HG02840 (cell line): Measurements from ENCODE around the gene USP36.
"Not testable (repeated sequence)": the region's sequence is repeated elsewhere in the genome, so short reads cannot be mapped to it uniquely, and the experiment has no call there.

Experiments used
- ATAC-seq: cut with Tn5 transposase; IDR thresholded peaks from one replicate; pipeline ENCODE4 v1.9.1; 2021; ENCODE audit warnings: mild to moderate bottlenecking, moderate library complexity, moderate number of reproducible peaks; ENCODE audit not compliant: unreplicated experiment, low FRiP score

Gene USP36

DNA sequence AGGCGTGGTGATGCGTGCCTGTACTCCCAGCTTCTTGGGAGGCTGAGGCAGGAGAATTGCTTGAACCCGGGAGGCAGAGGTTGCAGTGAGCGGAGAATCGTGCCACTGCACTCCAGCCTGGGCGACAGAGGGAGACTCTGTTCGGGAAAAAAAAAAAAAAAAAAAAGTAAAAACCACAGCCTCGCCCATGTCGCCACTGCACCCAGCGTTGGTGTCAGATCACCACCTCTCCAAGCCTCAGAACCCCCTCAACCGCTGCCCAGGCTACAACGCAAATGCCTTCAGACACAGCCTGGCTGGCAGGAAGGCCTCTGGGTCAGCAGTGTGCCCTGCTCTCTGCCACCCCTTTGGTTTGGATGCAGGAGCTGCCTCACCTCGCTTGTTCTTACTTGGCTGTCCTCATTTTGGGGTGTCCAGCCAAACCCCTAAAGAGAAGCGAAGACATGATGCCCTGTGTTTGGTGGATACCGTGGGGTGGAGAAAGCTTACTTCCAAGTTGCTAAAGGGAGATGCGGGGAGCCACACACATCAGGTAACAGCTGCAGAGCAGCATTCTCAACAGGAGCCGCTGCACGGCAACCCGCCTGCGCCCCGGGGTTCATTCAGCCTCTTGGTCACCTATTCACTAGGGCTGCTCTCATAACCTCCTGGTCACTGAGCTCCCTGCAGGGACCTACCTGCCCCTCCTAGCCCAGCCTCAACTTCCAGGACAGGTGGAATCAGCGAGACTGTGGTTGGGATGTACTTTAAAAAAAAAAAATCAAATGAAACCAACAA is 45.6 kb downstream of the USP36 start:
- ATAC-seq = no peak

DNA sequence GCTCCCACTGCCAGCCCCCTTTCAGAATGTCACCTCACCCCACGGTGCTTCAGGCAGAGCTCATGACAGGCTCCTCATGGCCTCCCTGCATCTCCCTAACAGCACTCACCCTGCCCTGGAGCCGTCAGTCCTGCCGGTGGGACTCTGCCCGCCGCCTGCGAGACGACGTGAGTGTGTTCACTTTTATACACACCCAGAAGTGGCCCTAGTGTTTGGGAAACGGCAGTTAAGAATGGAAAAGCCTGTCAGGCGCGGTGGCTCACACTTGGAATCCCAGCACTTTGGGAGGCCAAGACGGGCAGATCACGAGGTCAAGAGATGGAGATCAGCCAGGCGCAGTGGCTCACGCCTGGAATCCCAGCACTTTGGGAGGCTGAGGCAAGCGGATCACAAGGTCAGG is 46.2 kb downstream of the USP36 start:
- no peak for ATAC-seq

DNA sequence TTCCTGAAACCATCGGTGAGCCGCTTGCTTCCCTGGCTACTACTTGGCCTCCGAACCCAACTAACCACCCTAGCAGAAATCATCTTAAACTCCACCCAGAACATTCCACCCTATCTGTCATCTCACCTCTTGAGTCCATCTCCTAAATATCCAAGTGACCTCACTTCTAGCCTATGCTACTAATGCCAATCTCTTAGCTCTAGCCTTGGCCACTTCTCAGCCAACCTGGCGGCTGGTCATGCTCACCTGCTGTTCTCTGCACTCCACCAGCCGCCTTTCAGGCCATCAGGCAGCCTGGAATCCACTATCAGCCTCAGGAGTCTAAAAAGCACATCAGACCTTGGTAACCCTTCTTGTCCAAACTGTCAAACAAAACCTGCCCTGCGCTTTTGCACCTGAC is 46.6 kb downstream of the USP36 start:
- no peak for ATAC-seq

GRCh38 chr17:78793415-78793814 is 47.2 kb downstream of the USP36 start:
- ATAC-seq = no peak

DNA sequence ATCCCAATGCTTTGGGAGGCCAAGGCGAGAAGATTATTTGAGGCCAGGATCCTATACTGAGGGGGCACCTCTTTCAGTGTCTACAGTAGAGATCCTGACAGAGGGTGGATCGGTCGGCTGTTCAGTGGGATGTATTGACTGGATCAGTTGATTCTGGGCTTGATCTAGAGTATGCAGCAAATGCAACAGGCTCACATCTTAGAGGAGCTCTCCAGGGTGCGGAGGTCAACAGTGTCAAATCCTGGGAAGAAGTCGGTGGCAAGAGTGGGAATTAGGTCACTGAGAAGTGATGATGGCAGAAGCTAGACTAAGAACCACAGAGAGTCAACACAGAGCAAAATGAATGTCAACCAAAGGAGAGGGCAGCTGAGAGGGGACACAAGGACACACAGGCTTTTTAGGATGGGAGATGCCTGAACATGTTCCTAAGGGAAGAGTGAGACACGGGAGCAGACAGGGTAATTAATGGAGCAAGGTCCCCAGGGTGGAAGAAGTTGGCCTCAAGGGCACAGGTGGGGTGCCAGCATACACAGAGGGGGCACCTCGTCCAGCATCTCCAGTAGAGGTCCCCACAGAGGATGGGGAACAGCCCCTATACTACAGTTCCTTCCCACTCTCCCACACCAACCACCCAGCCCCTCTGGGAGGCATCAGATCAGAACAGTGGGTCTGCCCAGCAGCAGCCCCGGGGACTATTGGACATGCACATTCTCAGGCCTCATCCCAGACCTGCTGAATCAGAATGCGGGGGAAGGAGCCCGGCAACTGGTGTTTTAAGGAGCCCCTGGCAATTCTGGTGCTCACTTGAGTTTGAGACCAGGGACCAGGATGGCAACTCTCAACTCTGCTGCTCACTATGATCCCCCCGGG is 48.5 kb downstream of the USP36 start:
- no peak for ATAC-seq

- no peak for ATAC-seq
Measured at GRCh38 chr17:78790552-78790951, 50.1 kb downstream of the USP36 start.

DNA sequence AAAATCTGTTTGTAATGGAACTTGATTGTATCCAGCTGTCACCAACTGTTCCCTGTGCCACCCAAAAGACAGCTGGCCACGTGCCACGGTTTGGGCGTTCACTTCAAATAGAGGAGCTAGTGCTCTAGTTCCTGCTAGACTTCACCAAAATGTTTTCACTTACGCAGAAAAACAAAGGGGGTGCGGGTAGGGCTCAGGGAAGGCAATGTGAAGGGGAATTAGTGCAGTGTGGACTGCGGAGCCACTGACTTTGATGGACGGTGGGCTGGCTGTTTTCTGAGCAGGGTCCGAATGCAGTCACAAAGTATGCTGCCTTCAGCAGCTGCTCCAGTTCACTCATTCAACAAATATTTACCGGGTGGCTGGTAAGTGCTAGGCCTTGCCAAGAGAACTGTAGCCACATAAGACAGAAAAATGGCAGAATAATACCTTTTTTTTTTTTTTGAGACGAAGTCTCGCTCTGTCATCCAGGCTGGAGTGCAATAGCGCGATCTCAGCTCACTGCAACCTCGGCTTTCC is 50.9 kb downstream of the USP36 start:
- ATAC-seq = no peak

GRCh38 chr17:78789149-78789662 is 51.4 kb downstream of the USP36 start:
- no peak for ATAC-seq

- no peak for ATAC-seq
Measured at GRCh38 chr17:78788451-78788850, 52.2 kb downstream of the USP36 start.

DNA sequence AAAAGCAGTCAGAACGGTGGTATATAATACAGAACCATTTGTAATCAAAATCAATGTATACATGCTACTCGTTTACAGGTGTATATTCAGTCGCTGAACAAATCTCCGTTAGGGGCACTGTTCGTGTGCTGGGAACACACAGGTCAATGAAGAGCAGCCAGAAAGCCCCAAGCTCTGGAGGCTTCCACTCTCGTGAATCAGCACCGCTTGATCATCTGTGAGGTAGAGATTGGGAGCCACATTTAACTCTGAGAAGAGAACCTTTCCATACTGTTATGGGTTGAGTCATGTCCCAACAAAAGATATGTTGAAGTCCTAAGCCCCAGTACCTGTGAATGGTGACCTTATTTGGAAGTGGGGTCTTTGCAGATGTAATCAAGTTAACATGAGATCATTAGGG is 53.2 kb downstream of the USP36 start:
- ATAC-seq = no peak

- ATAC-seq = no peak
Measured at GRCh38 chr17:78785663-78786057, 55.0 kb downstream of the USP36 start.

DNA sequence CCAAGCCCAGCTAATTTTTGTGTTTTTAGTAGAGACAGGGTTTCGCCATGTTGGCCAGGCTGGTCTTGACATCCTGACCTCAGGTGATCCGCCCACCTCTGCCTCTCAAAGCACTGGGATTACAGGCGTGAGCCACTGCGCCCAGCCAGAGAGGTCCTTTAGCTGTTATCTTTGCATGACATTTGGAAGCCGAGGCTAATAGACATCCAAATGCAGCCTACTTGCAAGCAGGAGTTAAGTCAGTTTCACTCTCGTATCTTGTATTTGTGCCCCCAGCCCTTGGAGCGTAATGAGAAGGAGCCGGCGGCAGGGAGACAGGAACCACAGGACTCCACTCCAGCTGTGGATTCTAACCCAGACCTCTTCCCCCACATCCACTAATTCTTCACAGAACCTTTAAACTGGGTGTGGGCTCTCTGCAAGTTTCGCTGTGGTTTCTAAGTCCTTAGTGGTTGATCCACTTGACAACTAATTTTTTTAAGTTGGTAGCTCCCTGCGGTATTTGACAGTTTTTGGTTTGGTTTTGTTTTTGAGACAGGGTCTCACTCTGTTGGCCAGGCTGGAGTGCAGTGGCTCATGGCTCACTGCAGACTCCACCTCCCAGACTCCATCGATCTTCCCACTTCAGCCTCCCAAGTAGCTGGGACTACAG is 55.5 kb downstream of the USP36 start:
- ATAC-seq = no peak

- ATAC-seq = no peak
Measured at GRCh38 chr17:78784352-78784751, 56.3 kb downstream of the USP36 start.

GRCh38 chr17:78783711-78784324 is 56.8 kb downstream of the USP36 start:
- no peak for ATAC-seq

DNA sequence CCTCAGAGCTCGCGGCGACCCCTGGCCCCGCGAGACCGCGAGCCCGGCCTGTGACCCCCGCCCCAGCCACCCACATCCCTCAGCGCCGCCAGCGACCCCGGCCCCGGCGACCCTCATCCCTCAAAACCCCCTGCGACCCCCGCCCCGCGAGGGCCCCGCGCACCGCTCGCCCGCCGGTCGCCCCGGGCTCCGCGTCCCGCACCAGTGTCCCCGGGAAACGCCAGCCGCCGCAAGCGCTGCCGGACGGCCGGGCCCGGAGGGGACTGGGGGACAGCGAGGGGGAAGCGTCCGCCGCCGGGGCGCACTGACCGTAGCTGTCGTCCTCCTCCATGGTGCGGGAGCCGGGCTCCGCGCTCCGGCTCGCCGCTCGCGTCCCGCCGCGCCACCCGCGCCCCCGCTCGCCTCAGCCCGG is 58.7 kb downstream of the USP36 start, which contains the start of gene CYTH1:
TSS of gene CYTH1 (minus strand) at position 381 of the 412 bp plus-strand sequence. CDS start at position 331, 50 bp downstream.
- peak; percentile 42 for ATAC-seq

- peak; percentile 9 for ATAC-seq
Measured at GRCh38 chr17:78781104-78781892, 59.3 kb downstream of the USP36 start.

DNA sequence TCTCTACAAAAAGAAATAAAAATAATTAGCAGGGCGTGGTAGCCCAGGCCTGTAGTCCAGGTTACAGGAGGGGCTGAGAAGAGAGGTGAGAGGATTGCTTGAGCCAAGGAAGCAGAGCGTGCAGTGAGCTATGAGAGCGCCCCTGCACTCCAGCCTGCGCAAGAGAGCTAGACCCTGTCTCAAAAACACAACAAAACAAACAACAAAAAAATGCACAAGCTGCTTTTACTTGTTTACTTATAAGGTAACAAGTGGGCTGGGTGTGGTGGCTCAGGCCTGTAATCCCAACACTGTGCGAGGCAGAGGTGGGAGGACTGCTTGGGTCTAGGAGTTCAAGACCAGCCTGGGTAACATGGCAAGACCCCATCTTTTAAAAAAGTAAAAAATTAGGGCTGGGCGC is 60.3 kb downstream of the USP36 start:
- no peak for ATAC-seq

DNA sequence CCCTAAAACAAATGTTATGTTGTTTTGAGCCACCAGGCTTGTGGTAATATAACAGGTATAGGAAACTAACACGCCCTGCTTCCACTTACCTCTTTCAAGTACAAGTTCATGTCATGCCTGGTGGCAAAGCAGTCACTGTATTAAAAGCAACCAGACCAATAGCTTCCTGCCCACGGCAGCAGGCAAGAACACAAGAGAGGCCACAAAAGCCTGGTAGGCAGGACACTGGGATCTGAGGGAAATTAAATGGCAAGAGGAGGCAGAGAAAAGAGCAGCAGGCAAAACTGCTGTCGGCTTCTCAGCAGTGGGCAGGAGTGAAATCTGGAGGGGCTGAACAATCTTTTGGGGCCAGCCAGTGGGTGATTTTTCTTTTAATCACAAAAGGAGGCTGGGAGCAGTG is 60.8 kb downstream of the USP36 start:
- no peak for ATAC-seq

DNA sequence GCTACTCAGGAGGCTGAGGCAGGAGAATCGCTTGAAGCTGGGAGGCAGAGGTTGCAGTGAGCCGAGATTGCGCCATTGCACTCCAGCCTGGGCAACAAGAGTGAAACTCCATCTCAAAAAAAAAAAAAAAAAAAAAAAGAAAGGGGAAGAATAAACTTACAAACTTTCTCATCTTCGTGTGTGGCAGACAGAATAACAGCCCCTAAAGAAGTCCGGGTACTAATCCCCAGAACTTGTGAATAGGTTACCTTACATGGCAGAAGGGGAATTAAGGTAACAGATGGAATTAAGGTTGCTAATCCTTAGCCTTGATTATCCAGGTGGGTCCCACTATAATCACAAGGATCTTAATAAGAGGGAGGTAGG is 61.3 kb downstream of the USP36 start:
- ATAC-seq = not testable (repeated sequence)
